H9 (cell line): ENCODE measurements around the gene GLYATL1. TPM values are rescaled to one million over a fixed set of nuclear protein-coding genes. Genes with fewer than 3 reads are reported as not detected.
A peak's percentile ranks its signal among the peaks of the same experiment; 100 is the strongest.

ENCODE experiments used
- DNase-seq: peaks from one replicate; pipeline ENCODE4 v3.0.0-alpha.2; 2017
- H2AFZ ChIP-seq: one replicate; pipeline ENCODE4 v1.6.1; 2013; ENCODE audit warnings: mild to moderate bottlenecking, low read length, control low read depth, moderate library complexity
- H2AK5ac ChIP-seq: 2 replicates; pipeline ENCODE4 v1.6.1; 2013; ENCODE audit warnings: low read length, control low read depth, mixed read lengths; ENCODE audit not compliant: insufficient read length
- H2BK120ac ChIP-seq: one replicate; pipeline ENCODE4 v1.6.1; 2013; ENCODE audit warnings: low read depth, mild to moderate bottlenecking, low read length, control low read depth, inconsistent platforms; ENCODE audit not compliant: poor library complexity, severe bottlenecking
- H2BK12ac ChIP-seq: 2 replicates; pipeline ENCODE4 v1.6.1; 2013; ENCODE audit warnings: low read length, control low read depth, mixed read lengths, low read depth; ENCODE audit not compliant: insufficient read length
- H2BK15ac ChIP-seq: 2 replicates; pipeline ENCODE4 v1.6.1; 2013; ENCODE audit warnings: low read depth, low read length, control low read depth
- H2BK20ac ChIP-seq: one replicate; pipeline ENCODE4 v1.6.1; 2013; ENCODE audit warnings: low read depth, mild to moderate bottlenecking, low read length, control low read depth, inconsistent platforms; ENCODE audit not compliant: poor library complexity, severe bottlenecking
- H2BK5ac ChIP-seq: 2 replicates; pipeline ENCODE4 v1.6.1; 2013; ENCODE audit warnings: low read length, control low read depth, mixed read lengths; ENCODE audit not compliant: insufficient read length
- H3K14ac ChIP-seq: 2 replicates; pipeline ENCODE4 v1.6.1; 2013; ENCODE audit warnings: low read length, control low read depth; ENCODE audit not compliant: insufficient read depth
- H3K18ac ChIP-seq: 2 replicates; pipeline ENCODE4 v1.6.1; 2013; ENCODE audit warnings: low read depth, mild to moderate bottlenecking, mixed read lengths, low read length, control low read depth; ENCODE audit not compliant: insufficient read length
- H3K23ac ChIP-seq: 2 replicates; pipeline ENCODE4 v1.6.1; 2013; ENCODE audit warnings: low read length, control low read depth, mixed read lengths, low read depth; ENCODE audit not compliant: insufficient read length
- H3K23me2 ChIP-seq: 2 replicates; pipeline ENCODE4 v1.6.1; 2013; ENCODE audit warnings: low read depth, mild to moderate bottlenecking, mixed read lengths, low read length, control low read depth; ENCODE audit not compliant: insufficient read length, poor library complexity, severe bottlenecking
- H3K27ac ChIP-seq: 2 replicates; pipeline ENCODE4 v1.5.1; 2013; ENCODE audit warnings: low read length, control low read depth, mixed read lengths, low read depth; ENCODE audit not compliant: insufficient read length
- H3K27me3 ChIP-seq: 2 replicates; pipeline ENCODE4 v1.6.1; 2013; ENCODE audit warnings: low read length, control low read depth, inconsistent platforms; ENCODE audit not compliant: insufficient read depth
- H3K4ac ChIP-seq: 2 replicates; pipeline ENCODE4 v1.6.1; 2013; ENCODE audit warnings: low read depth, mild to moderate bottlenecking, control low read depth, inconsistent platforms, low read length, moderate library complexity
- H3K4me1 ChIP-seq: 2 replicates; pipeline ENCODE4 v1.6.1; 2013; ENCODE audit warnings: low read length, control low read depth, inconsistent platforms; ENCODE audit not compliant: insufficient read depth
- H3K4me2 ChIP-seq: 2 replicates; pipeline ENCODE4 v1.6.1; 2013; ENCODE audit warnings: low read length, control low read depth, mixed read lengths; ENCODE audit not compliant: insufficient read length, insufficient read depth
- H3K56ac ChIP-seq: 2 replicates; pipeline ENCODE4 v1.6.1; 2013; ENCODE audit warnings: low read depth, mild to moderate bottlenecking, mixed read lengths, low read length, control low read depth; ENCODE audit not compliant: insufficient read length
- H3K79me1 ChIP-seq: 2 replicates; pipeline ENCODE4 v1.6.1; 2013; ENCODE audit warnings: low read depth, mild to moderate bottlenecking, moderate library complexity, low read length, control low read depth, inconsistent platforms; ENCODE audit not compliant: insufficient read depth, poor library complexity, severe bottlenecking
- H3K79me2 ChIP-seq: 2 replicates; pipeline ENCODE4 v1.6.1; 2013; ENCODE audit warnings: low read length, control low read depth, inconsistent platforms; ENCODE audit not compliant: insufficient read depth
- H3K9ac ChIP-seq: 2 replicates; pipeline ENCODE4 v1.6.1; 2013; ENCODE audit warnings: low read length, control low read depth, mixed read lengths; ENCODE audit not compliant: insufficient read length; ENCODE audit errors: extremely low read depth
- H3K9me3 ChIP-seq: one replicate; pipeline ENCODE4 v1.6.1; 2013; ENCODE audit warnings: low read depth, low read length, inconsistent platforms; ENCODE audit not compliant: control insufficient read depth
- H3T11ph ChIP-seq: one replicate; pipeline ENCODE4 v1.6.1; 2013; ENCODE audit warnings: mild to moderate bottlenecking, low read length, control low read depth, inconsistent platforms
- H4K20me1 ChIP-seq: one replicate; pipeline ENCODE4 v1.6.1; 2013; ENCODE audit not compliant: control insufficient read depth, insufficient read length, insufficient read depth
- H4K5ac ChIP-seq: 2 replicates; pipeline ENCODE4 v1.6.1; 2013; ENCODE audit warnings: low read depth, mild to moderate bottlenecking, mixed read lengths, low read length, control low read depth; ENCODE audit not compliant: insufficient read length
- H4K8ac ChIP-seq: replicated peaks from 2 replicates; pipeline ENCODE4 v1.6.1; 2013; ENCODE audit warnings: low read length, control low read depth, mixed read lengths, low read depth; ENCODE audit not compliant: insufficient read length
- H4K91ac ChIP-seq: 2 replicates; pipeline ENCODE4 v1.6.1; 2013; ENCODE audit warnings: low read depth, mild to moderate bottlenecking, moderate library complexity, mixed read lengths, low read length, control low read depth; ENCODE audit not compliant: insufficient read length
- H3K27ac Mint-ChIP-seq, 3 experiments: 2 replicates in 2 of 3; 3 replicates in 1 of 3; pipeline ENCODE4 v1.8.0; 2020 to 2021; ENCODE audit warnings: mixed read lengths in 3 of 3, mild to moderate bottlenecking in 1 of 3, moderate library complexity in 1 of 3
- H3K27me3 Mint-ChIP-seq: 2 replicates; pipeline ENCODE4 v1.8.0; 2021; ENCODE audit warnings: low read depth, mild to moderate bottlenecking, moderate library complexity, mixed read lengths
- H3K36me3 Mint-ChIP-seq, 3 experiments: 2 replicates in 2 of 3; 3 replicates in 1 of 3; pipeline ENCODE4 v1.8.0; 2020 to 2021; ENCODE audit warnings: low read depth in 3 of 3, mixed read lengths in 3 of 3; ENCODE audit not compliant: insufficient read depth in 1 of 3
- H3K4me1 Mint-ChIP-seq, 2 experiments: 2 replicates each; pipeline ENCODE4 v1.8.0; 2020; ENCODE audit warnings: mixed read lengths in 2 of 2
- H3K4me3 Mint-ChIP-seq, 2 experiments: 2 replicates in 1 of 2; 3 replicates in 1 of 2; pipeline ENCODE4 v1.8.0; 2020 to 2021; ENCODE audit warnings: mild to moderate bottlenecking in 2 of 2, mixed read lengths in 2 of 2, moderate library complexity in 1 of 2
- H3K9me3 Mint-ChIP-seq, 2 experiments: 2 replicates in 1 of 2; 3 replicates in 1 of 2; pipeline ENCODE4 v1.8.0; 2020; ENCODE audit warnings: mild to moderate bottlenecking in 2 of 2, mixed read lengths in 2 of 2, moderate library complexity in 1 of 2
- WGBS: extraction: QIAGEN DNeasy Blood & Tissue Kit; methylation state at CpG from one replicate; pipeline ENCODE4 v1.1.7; 2013; ENCODE audit warnings: missing lambda C conversion rate, low lambda C conversion rate, mixed read lengths; ENCODE audit not compliant: insufficient read length; ENCODE audit errors: extremely low coverage; 5-methylcytosine and 5-hydroxymethylcytosine counted together
- total RNA-seq: library from RNA; stranded (reverse); gene quantifications from 2 replicates; pipeline ENCODE4 v1.2.1, GENCODE V29; 2021
- TF ChIP-seq, protein P1 (sequence below): fragments of 200-600 bp; sonication (generic); conservative IDR thresholded peaks from 3 replicates; pipeline ENCODE4 v1.8.0; 2021; ENCODE audit warnings: antibody characterized with exemption, mild to moderate bottlenecking

GLYATL1 gene
- total RNA-seq, 1 experiment from 2014 or later = 2.8 TPM

DNA sequence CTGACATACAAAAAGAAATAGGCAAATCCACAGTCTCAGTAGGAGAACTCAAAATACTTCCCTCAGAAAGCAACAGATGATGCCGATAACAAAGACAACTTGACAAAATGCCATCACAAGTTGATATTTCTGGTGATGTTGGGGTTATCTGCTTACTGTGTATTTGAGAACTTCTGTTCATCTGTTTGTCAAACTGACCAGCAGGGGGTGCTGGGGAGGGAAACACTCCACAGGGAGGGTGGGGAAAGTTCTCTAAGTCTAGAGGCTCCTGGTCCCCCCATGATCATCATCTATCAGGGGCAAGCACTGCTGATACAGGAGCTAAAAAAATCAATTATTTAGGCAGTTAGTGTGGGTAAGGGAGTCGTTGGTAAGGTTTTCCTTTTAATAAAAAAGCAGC, 19.2 kb downstream of the GLYATL1 start:
- WGBS = no CpG with 5 or more reads among the region's 2 CpGs
- Histone ChIP-seq H3K4me1 (no peaks in the 10 kb centered on the region; the same call in 1 of the 2 replicates), H3K4ac (no peak overlapping the region), H3K9me3 (no peaks in the 10 kb centered on the region), H3K9ac (no peak overlapping the region), H2BK120ac (no peak overlapping the region), H2AK5ac (no peak overlapping the region), H3K23me2 (peaks cover 3% of the 10 kb centered on the region), H3K79me1 (no peaks in the 10 kb centered on the region), H3K27me3 (no peaks in the 10 kb centered on the region), H2BK15ac (no peak overlapping the region), H2BK5ac (no peak overlapping the region), H2BK20ac (no peak overlapping the region), H3T11ph (no peak overlapping the region), H4K5ac (no peak overlapping the region), H2AFZ (no peak overlapping the region), H4K20me1 (no peaks in the 10 kb centered on the region), H3K14ac (no peak overlapping the region), H4K91ac (no peak overlapping the region), H2BK12ac (no peak overlapping the region), H3K56ac (no peak overlapping the region), H3K79me2 (no peaks in the 10 kb centered on the region), H3K18ac (no peak overlapping the region), H4K8ac (no peak overlapping the region), H3K23ac (no peak overlapping the region), H3K4me2 (no peak overlapping the region), H3K27ac (no peak overlapping the region)
- no peaks in the 10 kb centered on the region for H3K9me3 Mint-ChIP-seq
- H3K27me3 Mint-ChIP-seq = peaks cover 12% of the 10 kb centered on the region
- H3K27ac Mint-ChIP-seq = no peak overlapping the region
- TF ChIP-seq, protein P1, sequence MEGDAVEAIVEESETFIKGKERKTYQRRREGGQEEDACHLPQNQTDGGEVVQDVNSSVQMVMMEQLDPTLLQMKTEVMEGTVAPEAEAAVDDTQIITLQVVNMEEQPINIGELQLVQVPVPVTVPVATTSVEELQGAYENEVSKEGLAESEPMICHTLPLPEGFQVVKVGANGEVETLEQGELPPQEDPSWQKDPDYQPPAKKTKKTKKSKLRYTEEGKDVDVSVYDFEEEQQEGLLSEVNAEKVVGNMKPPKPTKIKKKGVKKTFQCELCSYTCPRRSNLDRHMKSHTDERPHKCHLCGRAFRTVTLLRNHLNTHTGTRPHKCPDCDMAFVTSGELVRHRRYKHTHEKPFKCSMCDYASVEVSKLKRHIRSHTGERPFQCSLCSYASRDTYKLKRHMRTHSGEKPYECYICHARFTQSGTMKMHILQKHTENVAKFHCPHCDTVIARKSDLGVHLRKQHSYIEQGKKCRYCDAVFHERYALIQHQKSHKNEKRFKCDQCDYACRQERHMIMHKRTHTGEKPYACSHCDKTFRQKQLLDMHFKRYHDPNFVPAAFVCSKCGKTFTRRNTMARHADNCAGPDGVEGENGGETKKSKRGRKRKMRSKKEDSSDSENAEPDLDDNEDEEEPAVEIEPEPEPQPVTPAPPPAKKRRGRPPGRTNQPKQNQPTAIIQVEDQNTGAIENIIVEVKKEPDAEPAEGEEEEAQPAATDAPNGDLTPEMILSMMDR = peak; percentile 68
- peaks cover 33 to 34% of the 10 kb centered on the region in 2 experiments for H3K4me1 Mint-ChIP-seq
- DNase-seq = peak; percentile 42
- no peak overlapping the region for H3K4me3 Mint-ChIP-seq
- H3K36me3 Mint-ChIP-seq = no peaks in the 10 kb centered on the region; a peak in 1 of 7 replicates
